ENCODE data around the gene CEL.
"Not testable (repeated sequence)": the region's sequence is repeated elsewhere in the genome, so short reads cannot be mapped to it uniquely, and the experiment has no call there.

The CEL gene

DNA sequence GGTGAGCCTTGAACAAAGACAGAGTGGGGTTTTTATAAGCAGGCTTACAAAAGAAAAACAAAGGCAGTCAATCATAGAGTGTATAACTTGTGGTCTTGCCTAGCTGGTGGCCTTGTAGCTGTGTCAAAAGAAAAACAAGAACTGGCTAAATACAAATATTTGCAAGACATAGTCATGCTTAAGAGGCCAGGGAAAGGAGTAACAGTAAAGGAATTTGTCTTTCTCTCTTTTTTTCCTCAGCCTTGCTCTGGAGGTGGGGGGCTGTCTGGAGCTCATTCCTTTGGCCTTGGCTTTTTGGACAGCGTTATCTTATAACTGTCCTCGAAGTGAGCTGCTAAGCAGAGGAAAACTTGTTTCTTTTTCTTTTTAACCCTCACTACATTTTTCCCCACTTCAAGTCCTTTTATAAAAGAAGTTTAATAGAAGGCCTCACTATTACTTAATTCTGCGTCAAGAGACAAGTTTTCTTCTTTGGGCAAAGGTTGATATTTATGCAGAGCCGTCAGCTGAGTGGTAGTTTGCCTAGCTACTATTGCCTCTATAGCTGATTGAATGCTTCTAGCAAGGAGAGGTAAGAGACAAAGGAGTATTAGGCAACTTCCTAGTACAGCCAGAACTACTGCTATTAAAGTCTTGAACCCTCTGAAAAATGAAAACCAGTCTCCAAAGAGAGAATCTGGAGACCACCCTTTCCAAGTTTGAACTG is 14.3 kb downstream of the CEL start:
- Mint-ChIP-seq H3K4me1 (no peaks in the 10 kb centered on the region), H3K27ac (no peak overlapping the region), H3K36me3 (peaks cover 0 to 3% of the 10 kb centered on the region in 2 donors), H3K9me3 (no peaks in the 10 kb centered on the region), H3K27me3 (peaks cover 7% of the 10 kb centered on the region in 2 donors), H3K4me3 (no peak overlapping the region)
- ATAC-seq (replicated peaks) (no peak), DNase-seq (no peak)

DNA sequence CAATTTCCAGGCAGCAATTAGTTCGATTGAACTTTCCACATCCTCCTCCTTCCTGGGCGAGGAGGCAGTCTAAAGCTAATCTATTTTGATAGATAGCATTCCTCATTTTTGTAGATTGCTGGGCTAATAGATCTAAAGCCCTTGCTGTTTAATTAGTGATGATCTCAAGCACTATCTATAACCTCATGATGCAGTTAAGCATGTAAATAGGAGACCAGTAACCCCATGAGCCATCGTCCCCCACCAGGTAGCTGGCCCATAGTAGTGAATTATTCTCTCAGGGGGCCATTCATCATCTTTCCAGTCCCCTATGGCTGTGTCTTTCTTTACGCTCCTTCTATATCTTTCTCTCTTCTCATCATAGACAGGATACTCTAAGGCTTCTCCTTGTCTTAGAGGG is 14.9 kb downstream of the CEL start:
- H3K36me3 Mint-ChIP-seq = peaks cover 0 to 2% of the 10 kb centered on the region in 2 donors

GRCh38 chr9:133078486-133078885 is 16.7 kb downstream of the CEL start:
- H3K36me3 Mint-ChIP-seq = no peaks in the 10 kb centered on the region
- ATAC-seq (replicated peaks) = no peak
- H3K4me1 Mint-ChIP-seq = no peaks in the 10 kb centered on the region
- H3K4me3 Mint-ChIP-seq = no peak overlapping the region
- H3K27ac Mint-ChIP-seq = no peak overlapping the region
- H3K9me3 Mint-ChIP-seq = no peaks in the 10 kb centered on the region
- DNase-seq = no peak
- H3K27me3 Mint-ChIP-seq = peaks cover 7% of the 10 kb centered on the region in 2 donors

More for the DNA sequence above, 14.9 kb downstream of the CEL start:
- no peak overlapping the region for H3K27ac Mint-ChIP-seq
- DNase-seq = no peak
- no peaks in the 10 kb centered on the region for H3K4me1 Mint-ChIP-seq
- no peak for ATAC-seq (replicated peaks)
- H3K4me3 Mint-ChIP-seq = no peak overlapping the region
- H3K9me3 Mint-ChIP-seq = no peaks in the 10 kb centered on the region
- H3K27me3 Mint-ChIP-seq = peaks cover 7% of the 10 kb centered on the region in 2 donors

- no peaks in the 10 kb centered on the region for H3K4me1 Mint-ChIP-seq
- no peak overlapping the region for H3K4me3 Mint-ChIP-seq
- H3K27ac Mint-ChIP-seq = no peak overlapping the region
- DNase-seq = no peak
- H3K27me3 Mint-ChIP-seq = peaks cover 7% of the 10 kb centered on the region in 2 donors
- no peaks in the 10 kb centered on the region for H3K36me3 Mint-ChIP-seq
- ATAC-seq (replicated peaks) = no peak
- H3K9me3 Mint-ChIP-seq = no peaks in the 10 kb centered on the region
Measured at GRCh38 chr9:133080161-133080560, 18.4 kb downstream of the CEL start.

DNA sequence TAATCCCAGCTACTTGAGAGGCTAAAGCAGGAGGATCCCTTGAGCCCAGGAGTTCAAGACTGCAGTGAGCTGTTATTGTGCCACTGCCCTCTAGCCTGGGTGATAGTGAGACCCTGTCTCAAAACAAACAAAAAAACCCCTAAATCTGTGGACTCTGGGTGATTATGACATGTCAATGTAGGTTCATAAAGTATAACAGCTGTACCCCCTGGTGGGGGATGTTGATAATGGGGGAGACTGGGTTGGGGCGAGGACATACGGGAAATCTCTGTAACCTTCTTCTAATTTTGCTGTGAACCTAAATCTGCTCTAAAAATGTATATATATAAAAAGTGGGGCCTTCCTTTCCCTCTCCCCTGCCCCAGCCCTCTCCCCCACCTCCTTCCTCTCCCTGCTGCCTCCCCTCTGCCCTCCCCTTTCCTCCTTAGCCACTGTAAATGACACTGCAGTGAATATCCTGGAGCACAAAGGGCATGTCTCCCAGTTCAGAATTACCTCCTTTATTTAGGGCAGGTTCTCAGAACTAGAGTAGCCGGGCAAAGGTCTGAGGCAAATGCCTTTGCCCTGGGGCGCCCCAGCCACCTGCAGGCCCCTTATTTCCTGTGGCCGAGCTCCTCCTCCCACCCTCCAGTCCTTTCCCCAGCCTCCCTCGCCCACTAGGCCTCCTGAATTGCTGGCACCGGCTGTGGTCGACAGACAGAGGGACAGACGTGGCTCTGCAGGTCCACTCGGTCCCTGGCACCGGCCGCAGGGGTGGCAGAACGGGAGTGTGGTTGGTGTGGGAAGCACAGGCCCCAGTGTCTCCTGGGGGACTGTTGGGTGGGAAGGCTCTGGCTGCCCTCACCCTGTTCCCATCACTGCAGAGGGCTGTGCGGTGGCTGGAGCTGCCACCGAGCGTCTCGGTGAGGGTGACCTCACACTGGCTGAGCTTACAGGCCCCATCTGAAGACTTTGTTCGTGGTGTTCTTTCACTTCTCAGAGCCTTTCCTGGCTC is 19.3 kb downstream of the CEL start:
- peak in 1 of 2 donors; percentile 29 for ATAC-seq (replicated peaks)
- H3K9me3 Mint-ChIP-seq, H3K27ac Mint-ChIP-seq, H3K4me1 Mint-ChIP-seq, H3K4me3 Mint-ChIP-seq, DNase-seq, H3K27me3 Mint-ChIP-seq, H3K36me3 Mint-ChIP-seq: not testable (repeated sequence)

GRCh38 chr9:133081957-133082644 is 20.3 kb downstream of the CEL start:
- H3K9me3 Mint-ChIP-seq; H3K36me3 Mint-ChIP-seq; H3K27ac Mint-ChIP-seq; DNase-seq; H3K4me3 Mint-ChIP-seq; H3K4me1 Mint-ChIP-seq; H3K27me3 Mint-ChIP-seq; ATAC-seq (replicated peaks): not testable (repeated sequence)

DNA sequence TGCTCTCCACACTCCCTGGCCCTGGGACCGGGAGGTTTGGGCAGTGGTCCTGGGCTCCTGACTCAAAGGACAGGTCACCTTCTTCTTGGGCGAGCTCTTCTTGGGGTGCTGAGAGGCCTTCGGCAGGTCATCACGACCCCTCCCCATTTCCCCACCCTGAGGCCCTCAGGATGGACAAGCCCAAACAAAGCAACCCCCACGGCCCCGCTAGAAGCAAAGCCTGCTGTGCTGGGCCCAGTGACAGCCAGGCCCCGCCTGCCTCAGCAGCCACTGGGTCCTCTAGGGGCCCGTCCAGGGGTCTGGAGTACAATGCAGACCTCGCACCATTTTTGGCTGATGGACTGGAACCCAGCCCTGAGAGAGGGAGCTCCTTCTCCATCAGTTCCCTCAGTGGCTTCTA is 21.9 kb downstream of the CEL start:
- not testable (repeated sequence) for H3K4me1 Mint-ChIP-seq; H3K4me3 Mint-ChIP-seq; H3K27ac Mint-ChIP-seq; ATAC-seq (replicated peaks); DNase-seq; H3K9me3 Mint-ChIP-seq; H3K27me3 Mint-ChIP-seq; H3K36me3 Mint-ChIP-seq

GRCh38 chr9:133086212-133086860 is 24.6 kb downstream of the CEL start:
- DNase-seq; H3K27ac Mint-ChIP-seq; H3K9me3 Mint-ChIP-seq; H3K4me3 Mint-ChIP-seq; H3K36me3 Mint-ChIP-seq; H3K4me1 Mint-ChIP-seq; ATAC-seq (replicated peaks); H3K27me3 Mint-ChIP-seq: not testable (repeated sequence)

- ATAC-seq (replicated peaks) = no peak
- no peaks in the 10 kb centered on the region for H3K27me3 Mint-ChIP-seq
- no peak overlapping the region for H3K4me3 Mint-ChIP-seq
- no peak overlapping the region for H3K27ac Mint-ChIP-seq
- no peaks in the 10 kb centered on the region for H3K9me3 Mint-ChIP-seq
- H3K36me3 Mint-ChIP-seq = no peaks in the 10 kb centered on the region
- no peaks in the 10 kb centered on the region for H3K4me1 Mint-ChIP-seq
- DNase-seq = no peak
Measured at GRCh38 chr9:133086894-133087293, 25.1 kb downstream of the CEL start.

- no peak overlapping the region for H3K27ac Mint-ChIP-seq
Measured at GRCh38 chr9:133087429-133088145, 25.8 kb downstream of the CEL start.

GRCh38 chr9:133088146-133088750 is 26.5 kb downstream of the CEL start:
- Mint-ChIP-seq H3K27ac (no peak overlapping the region), H3K36me3 (peaks cover 0 to 7% of the 10 kb centered on the region in 2 donors), H3K4me1 (no peaks in the 10 kb centered on the region), H3K9me3 (no peaks in the 10 kb centered on the region), H3K4me3 (no peak overlapping the region), H3K27me3 (no peaks in the 10 kb centered on the region)
- ATAC-seq (replicated peaks) = no peak
- no peak for DNase-seq

More at GRCh38 chr9:133087429-133088145, 25.8 kb downstream of the CEL start:
- H3K9me3 Mint-ChIP-seq = no peaks in the 10 kb centered on the region
- no peaks in the 10 kb centered on the region for H3K4me1 Mint-ChIP-seq
- ATAC-seq (replicated peaks) = no peak
- DNase-seq = no peak
- no peak overlapping the region for H3K4me3 Mint-ChIP-seq
- H3K36me3 Mint-ChIP-seq = peaks cover 0 to 3% of the 10 kb centered on the region in 2 donors
- H3K27me3 Mint-ChIP-seq = no peaks in the 10 kb centered on the region

DNA sequence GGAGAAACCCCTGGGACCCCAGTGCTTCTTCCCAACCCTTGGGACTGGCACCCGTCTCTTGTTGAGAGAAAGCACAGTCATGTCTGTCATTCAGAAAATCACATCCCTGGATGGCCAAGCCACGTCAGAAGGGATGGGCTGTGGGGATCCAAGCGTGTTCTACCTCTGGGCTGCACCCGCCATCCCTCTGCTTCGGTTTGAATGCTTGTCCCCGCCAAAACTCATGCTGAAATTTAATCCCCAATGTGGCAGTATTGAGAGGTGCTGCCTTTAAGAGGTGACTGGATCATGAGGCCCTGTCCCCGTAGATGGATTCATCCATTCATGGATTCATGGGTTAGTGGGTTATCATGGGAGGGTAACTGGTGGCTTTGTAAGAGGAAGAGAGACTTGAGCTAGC is 27.0 kb downstream of the CEL start:
- H3K27me3 Mint-ChIP-seq = no peaks in the 10 kb centered on the region
- H3K36me3 Mint-ChIP-seq = peaks cover 0 to 7% of the 10 kb centered on the region in 2 donors
- H3K27ac Mint-ChIP-seq = no peak overlapping the region
- no peak for ATAC-seq (replicated peaks)
- H3K4me1 Mint-ChIP-seq = no peaks in the 10 kb centered on the region
- no peaks in the 10 kb centered on the region for H3K9me3 Mint-ChIP-seq
- H3K4me3 Mint-ChIP-seq = no peak overlapping the region
- DNase-seq = no peak

GRCh38 chr9:133089271-133089671 is 27.5 kb downstream of the CEL start:
- ATAC-seq (replicated peaks) (peak in 1 of 2 donors; percentile 52), DNase-seq (no peak)
- Mint-ChIP-seq H3K27ac (no peak overlapping the region), H3K9me3 (no peaks in the 10 kb centered on the region), H3K4me1 (no peaks in the 10 kb centered on the region), H3K27me3 (no peaks in the 10 kb centered on the region), H3K36me3 (peaks cover 0 to 7% of the 10 kb centered on the region in 2 donors), H3K4me3 (no peak overlapping the region)
